ENCODE measurements around the gene MTAP. TPM values are rescaled to one million over a fixed set of nuclear protein-coding genes. Genes with fewer than 3 reads are reported as not detected.
A peak's percentile ranks its signal among the peaks of the same experiment; 100 is the strongest.

The MTAP gene
- total and polyA plus RNA-seq, 5 donors from 2014 or later: 8.2 to 22.5 (median 15.0) TPM

GRCh38 chr9:21919377-21920362 lies 117.2 kb downstream of the MTAP start:
- H3K27me3 Mint-ChIP-seq: no peaks in the 10 kb centered on the region
- H3K36me3 ChIP-seq (ENCODE audit: control insufficient read depth, insufficient read depth, low read length): no peaks in the 10 kb centered on the region
- peak; percentile 2 to 81 (median 73) for DNase-seq
- peak overlapping the region; percentile 45 to 59 (median 48) for H3K4me3 Mint-ChIP-seq
- H3K4me3 ChIP-seq (ENCODE audit: low read depth, low read length): peak overlapping the region; percentile 65
- ATAC-seq (ENCODE audit: low read depth in 2 of 2): peak; percentile 70
- peaks cover 0 to 2% of the 10 kb centered on the region in 2 experiments for H3K9me3 ChIP-seq (ENCODE audit: control insufficient read depth in 2 of 2, low read length in 2 of 2)
- H3K4me1 Mint-ChIP-seq: peaks cover 20 to 39% (median 28%) of the 10 kb centered on the region in 4 donors
- H3K4me1 ChIP-seq (ENCODE audit: control insufficient read depth, insufficient read depth, low read length, poor library complexity, severe bottlenecking): peaks cover 23% of the 10 kb centered on the region
- H3K27ac ChIP-seq (ENCODE audit: insufficient read depth, low read length, poor library complexity, severe bottlenecking): peak overlapping the region; percentile 60
- peaks cover 1 to 25% (median 16%) of the 10 kb centered on the region in 7 donors for H3K9me3 Mint-ChIP-seq
- no peaks in the 10 kb centered on the region for H3K27me3 ChIP-seq (ENCODE audit: control insufficient read depth, insufficient read depth, low read length)
- peak overlapping the region; percentile 63 to 93 (median 77) for H3K27ac Mint-ChIP-seq
- peaks cover 5% of the 10 kb centered on the region for H3K36me3 Mint-ChIP-seq

GRCh38 chr9:21923694-21924093 lies 121.3 kb downstream of the MTAP start:
- H3K27ac ChIP-seq (ENCODE audit: insufficient read depth, low read length, poor library complexity, severe bottlenecking): no peak overlapping the region
- H3K4me3 Mint-ChIP-seq: no peak overlapping the region
- ATAC-seq (ENCODE audit: low read depth in 2 of 2) (no peak), DNase-seq (no peak)
- no peaks in the 10 kb centered on the region for H3K27me3 ChIP-seq (ENCODE audit: control insufficient read depth, insufficient read depth, low read length)
- peaks cover 0 to 2% of the 10 kb centered on the region in 2 experiments for H3K9me3 ChIP-seq (ENCODE audit: control insufficient read depth in 2 of 2, low read length in 2 of 2)
- no peaks in the 10 kb centered on the region for H3K27me3 Mint-ChIP-seq
- peaks cover 19 to 33% (median 22%) of the 10 kb centered on the region in 4 donors for H3K4me1 Mint-ChIP-seq
- no peaks in the 10 kb centered on the region for H3K36me3 Mint-ChIP-seq
- no peak overlapping the region for H3K27ac Mint-ChIP-seq
- H3K9me3 Mint-ChIP-seq: peaks cover 0 to 9% (median 4%) of the 10 kb centered on the region in 7 donors
- no peak overlapping the region for H3K4me3 ChIP-seq (ENCODE audit: low read depth, low read length)
- peaks cover 22% of the 10 kb centered on the region for H3K4me1 ChIP-seq (ENCODE audit: control insufficient read depth, insufficient read depth, low read length, poor library complexity, severe bottlenecking)
- H3K36me3 ChIP-seq (ENCODE audit: control insufficient read depth, insufficient read depth, low read length): no peaks in the 10 kb centered on the region

GRCh38 chr9:21927752-21928151 lies 125.3 kb downstream of the MTAP start:
- Mint-ChIP-seq H3K27me3 (no peaks in the 10 kb centered on the region), H3K4me1 (peaks cover 0 to 8% (median 2%) of the 10 kb centered on the region in 4 donors), H3K9me3 (peaks cover 0 to 3% (median 0%) of the 10 kb centered on the region in 7 donors), H3K4me3 (no peak overlapping the region), H3K27ac (no peak overlapping the region), H3K36me3 (peaks cover 17% of the 10 kb centered on the region)
- ATAC-seq (ENCODE audit: low read depth in 2 of 2) (no peak), DNase-seq (no peak)
- no peak overlapping the region for H3K4me3 ChIP-seq (ENCODE audit: low read depth, low read length)
- no peaks in the 10 kb centered on the region for H3K36me3 ChIP-seq (ENCODE audit: control insufficient read depth, insufficient read depth, low read length)
- no peaks in the 10 kb centered on the region for H3K27me3 ChIP-seq (ENCODE audit: control insufficient read depth, insufficient read depth, low read length)
- H3K27ac ChIP-seq (ENCODE audit: insufficient read depth, low read length, poor library complexity, severe bottlenecking): no peak overlapping the region
- no peaks in the 10 kb centered on the region for H3K4me1 ChIP-seq (ENCODE audit: control insufficient read depth, insufficient read depth, low read length, poor library complexity, severe bottlenecking)
- H3K9me3 ChIP-seq (ENCODE audit: control insufficient read depth in 2 of 2, low read length in 2 of 2): no peaks in the 10 kb centered on the region

- ATAC-seq (ENCODE audit: low read depth in 2 of 2) (no peak), DNase-seq (no peak)
- Mint-ChIP-seq H3K27ac (peak overlapping the region in 1 of 3 donors; percentile 13), H3K27me3 (no peaks in the 10 kb centered on the region), H3K4me3 (no peak overlapping the region), H3K9me3 (no peaks in the 10 kb centered on the region), H3K36me3 (peaks cover 17% of the 10 kb centered on the region), H3K4me1 (peaks cover 0 to 5% (median 0%) of the 10 kb centered on the region in 4 donors)
- Histone ChIP-seq H3K27me3 (ENCODE audit: control insufficient read depth, insufficient read depth, low read length) (no peaks in the 10 kb centered on the region), H3K36me3 (ENCODE audit: control insufficient read depth, insufficient read depth, low read length) (no peaks in the 10 kb centered on the region), H3K27ac (ENCODE audit: insufficient read depth, low read length, poor library complexity, severe bottlenecking) (no peak overlapping the region), H3K9me3 (ENCODE audit: control insufficient read depth in 2 of 2, low read length in 2 of 2) (no peaks in the 10 kb centered on the region), H3K4me1 (ENCODE audit: control insufficient read depth, insufficient read depth, low read length, poor library complexity, severe bottlenecking) (no peaks in the 10 kb centered on the region), H3K4me3 (ENCODE audit: low read depth, low read length) (no peak overlapping the region)
Measured at GRCh38 chr9:21931428-21931827, 129.0 kb downstream of the MTAP start.

- Mint-ChIP-seq H3K36me3 (peaks cover 17% of the 10 kb centered on the region), H3K27ac (no peak overlapping the region), H3K4me3 (no peak overlapping the region), H3K9me3 (no peaks in the 10 kb centered on the region), H3K4me1 (peaks cover 0 to 2% (median 0%) of the 10 kb centered on the region in 4 donors), H3K27me3 (no peaks in the 10 kb centered on the region)
- DNase-seq (no peak), ATAC-seq (ENCODE audit: low read depth in 2 of 2) (no peak)
- Histone ChIP-seq H3K4me1 (ENCODE audit: control insufficient read depth, insufficient read depth, low read length, poor library complexity, severe bottlenecking) (no peaks in the 10 kb centered on the region), H3K27me3 (ENCODE audit: control insufficient read depth, insufficient read depth, low read length) (no peaks in the 10 kb centered on the region), H3K4me3 (ENCODE audit: low read depth, low read length) (no peak overlapping the region), H3K27ac (ENCODE audit: insufficient read depth, low read length, poor library complexity, severe bottlenecking) (no peak overlapping the region), H3K9me3 (ENCODE audit: control insufficient read depth in 2 of 2, low read length in 2 of 2) (no peaks in the 10 kb centered on the region), H3K36me3 (ENCODE audit: control insufficient read depth, insufficient read depth, low read length) (no peaks in the 10 kb centered on the region)
Measured at GRCh38 chr9:21933281-21933680, 130.8 kb downstream of the MTAP start.

- Histone ChIP-seq H3K4me3 (ENCODE audit: low read depth, low read length) (no peak overlapping the region), H3K9me3 (ENCODE audit: control insufficient read depth in 2 of 2, low read length in 2 of 2) (no peaks in the 10 kb centered on the region), H3K4me1 (ENCODE audit: control insufficient read depth, insufficient read depth, low read length, poor library complexity, severe bottlenecking) (no peaks in the 10 kb centered on the region), H3K36me3 (ENCODE audit: control insufficient read depth, insufficient read depth, low read length) (no peaks in the 10 kb centered on the region), H3K27ac (ENCODE audit: insufficient read depth, low read length, poor library complexity, severe bottlenecking) (no peak overlapping the region), H3K27me3 (ENCODE audit: control insufficient read depth, insufficient read depth, low read length) (no peaks in the 10 kb centered on the region)
- no peaks in the 10 kb centered on the region for H3K27me3 Mint-ChIP-seq
- H3K27ac Mint-ChIP-seq: no peak overlapping the region
- DNase-seq (no peak), ATAC-seq (ENCODE audit: low read depth in 2 of 2) (no peak)
- no peak overlapping the region for H3K4me3 Mint-ChIP-seq
- H3K36me3 Mint-ChIP-seq: peaks cover 17% of the 10 kb centered on the region
- no peaks in the 10 kb centered on the region for H3K9me3 Mint-ChIP-seq
- peaks cover 0 to 2% (median 0%) of the 10 kb centered on the region in 4 donors for H3K4me1 Mint-ChIP-seq
Measured at GRCh38 chr9:21933865-21934264, 131.4 kb downstream of the MTAP start.

- no peak overlapping the region for H3K4me3 ChIP-seq (ENCODE audit: low read depth, low read length)
- H3K9me3 ChIP-seq (ENCODE audit: control insufficient read depth in 2 of 2, low read length in 2 of 2): no peaks in the 10 kb centered on the region
- no peaks in the 10 kb centered on the region for H3K4me1 ChIP-seq (ENCODE audit: control insufficient read depth, insufficient read depth, low read length, poor library complexity, severe bottlenecking)
- Mint-ChIP-seq H3K27me3 (no peaks in the 10 kb centered on the region), H3K36me3 (peaks cover 17% of the 10 kb centered on the region), H3K9me3 (no peaks in the 10 kb centered on the region), H3K4me1 (peaks cover 0 to 2% (median 0%) of the 10 kb centered on the region in 4 donors), H3K27ac (no peak overlapping the region), H3K4me3 (no peak overlapping the region)
- no peak overlapping the region for H3K27ac ChIP-seq (ENCODE audit: insufficient read depth, low read length, poor library complexity, severe bottlenecking)
- ATAC-seq (ENCODE audit: low read depth in 2 of 2) (no peak), DNase-seq (no peak)
- no peaks in the 10 kb centered on the region for H3K36me3 ChIP-seq (ENCODE audit: control insufficient read depth, insufficient read depth, low read length)
- H3K27me3 ChIP-seq (ENCODE audit: control insufficient read depth, insufficient read depth, low read length): no peaks in the 10 kb centered on the region
Measured at GRCh38 chr9:21935631-21936030, 133.2 kb downstream of the MTAP start.
